GM12891 (cell line): Measurements from ENCODE around the gene AJAP1.

Experiments
- PAX5 ChIP-seq: IDR thresholded peaks from 2 replicates; pipeline ENCODE4 v1.6.1; 2011; ENCODE audit warnings: low read length, moderate library complexity, mild to moderate bottlenecking; ENCODE audit not compliant: insufficient read depth, severe bottlenecking
- POLR2A ChIP-seq: IDR thresholded peaks from 2 replicates; pipeline ENCODE4 v1.6.1; 2011; ENCODE audit warnings: low read depth, low read length, control low read depth
- POLR2AphosphoS5 ChIP-seq: IDR thresholded peaks from 2 replicates; pipeline ENCODE4 v1.6.1; 2011; ENCODE audit warnings: low read depth, low read length, control low read depth
- POU2F2 ChIP-seq: IDR thresholded peaks from 2 replicates; pipeline ENCODE4 v1.6.1; 2011; ENCODE audit warnings: low read depth, mild to moderate bottlenecking, control low read depth, low read length, moderate library complexity
- TAF1 ChIP-seq: IDR thresholded peaks from 2 replicates; pipeline ENCODE4 v1.6.1; 2011; ENCODE audit warnings: low read depth, low read length, control low read depth

GRCh38 chr1:4614371-4615137, 39.9 kb upstream of the AJAP1 start:
- no peak for TF ChIP-seq POLR2A
- no peak for TF ChIP-seq POLR2AphosphoS5
- TF ChIP-seq POU2F2 = no peak
- no peak for TF ChIP-seq TAF1
- no peak for TF ChIP-seq PAX5
